DMS153 treated with DMSO at 0.1 percent for 48 hours (cell line): Measurements from ENCODE around the gene CPA5.
"Not testable (repeated sequence)": the region's sequence is repeated elsewhere in the genome, so short reads cannot be mapped to it uniquely, and the experiment has no call there.

Experiments
- DNase-seq: peaks from one replicate; lab custom pipeline; 2025; ENCODE audit not compliant: unreplicated experiment; lab: John Stamatoyannopoulos, UW

CPA5 gene

DNA sequence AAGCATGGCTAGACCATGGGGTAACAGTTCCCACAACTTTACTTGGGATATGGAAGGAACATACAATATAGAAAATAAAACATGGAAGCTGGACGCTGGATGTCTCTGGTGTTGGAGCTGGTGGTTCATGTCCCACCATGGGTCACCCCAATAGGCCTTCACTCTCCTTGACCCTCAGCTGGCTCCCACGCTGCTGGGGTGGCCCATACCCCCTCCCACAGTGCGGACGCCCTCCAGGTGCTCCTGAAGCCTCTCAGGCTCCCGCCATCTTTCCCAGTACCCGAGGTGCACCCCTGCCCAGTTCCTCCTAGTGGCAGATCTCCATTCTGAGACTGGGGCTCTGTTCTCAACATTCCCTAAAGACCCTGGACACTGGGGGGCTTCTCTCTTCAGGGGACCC, 29.9 kb downstream of the CPA5 start:
- no peak for DNase-seq

GRCh38 chr7:130376461-130376860, 31.8 kb downstream of the CPA5 start:
- DNase-seq, result not testable (repeated sequence)

GRCh38 chr7:130377178-130377577, 32.6 kb downstream of the CPA5 start:
- DNase-seq, result no peak

- no peak for DNase-seq
Measured at GRCh38 chr7:130379019-130379418, 34.4 kb downstream of the CPA5 start.

DNA sequence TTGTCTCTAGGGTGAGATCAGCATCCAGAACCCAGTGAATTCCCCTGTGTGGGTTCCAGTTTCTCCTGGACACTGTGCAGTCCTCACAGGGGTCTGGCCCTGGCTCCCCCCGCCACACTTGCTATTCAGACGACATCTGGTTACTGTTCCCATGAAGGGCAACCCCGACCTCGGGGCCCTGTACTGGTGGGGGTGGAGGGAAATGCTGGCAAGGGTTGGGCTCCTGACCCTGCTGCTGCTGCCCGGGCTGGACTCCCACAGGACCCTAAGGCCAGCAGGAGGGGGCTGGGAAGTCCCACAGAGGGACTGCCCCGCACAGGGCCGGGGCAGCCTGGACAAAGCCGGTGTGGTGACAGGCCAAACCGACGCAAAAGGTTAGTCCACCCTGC, 34.9 kb downstream of the CPA5 start:
- DNase-seq, result no peak

GRCh38 chr7:130379921-130380860, 35.6 kb downstream of the CPA5 start, which contains the start of gene CPA1:
Gene CPA1 (plus strand): TSS chr7:130380494. CDS start chr7:130380521, 27 bp downstream.
- no peak for DNase-seq

GRCh38 chr7:130380861-130381455, 36.3 kb downstream of the CPA5 start:
- no peak for DNase-seq

DNA sequence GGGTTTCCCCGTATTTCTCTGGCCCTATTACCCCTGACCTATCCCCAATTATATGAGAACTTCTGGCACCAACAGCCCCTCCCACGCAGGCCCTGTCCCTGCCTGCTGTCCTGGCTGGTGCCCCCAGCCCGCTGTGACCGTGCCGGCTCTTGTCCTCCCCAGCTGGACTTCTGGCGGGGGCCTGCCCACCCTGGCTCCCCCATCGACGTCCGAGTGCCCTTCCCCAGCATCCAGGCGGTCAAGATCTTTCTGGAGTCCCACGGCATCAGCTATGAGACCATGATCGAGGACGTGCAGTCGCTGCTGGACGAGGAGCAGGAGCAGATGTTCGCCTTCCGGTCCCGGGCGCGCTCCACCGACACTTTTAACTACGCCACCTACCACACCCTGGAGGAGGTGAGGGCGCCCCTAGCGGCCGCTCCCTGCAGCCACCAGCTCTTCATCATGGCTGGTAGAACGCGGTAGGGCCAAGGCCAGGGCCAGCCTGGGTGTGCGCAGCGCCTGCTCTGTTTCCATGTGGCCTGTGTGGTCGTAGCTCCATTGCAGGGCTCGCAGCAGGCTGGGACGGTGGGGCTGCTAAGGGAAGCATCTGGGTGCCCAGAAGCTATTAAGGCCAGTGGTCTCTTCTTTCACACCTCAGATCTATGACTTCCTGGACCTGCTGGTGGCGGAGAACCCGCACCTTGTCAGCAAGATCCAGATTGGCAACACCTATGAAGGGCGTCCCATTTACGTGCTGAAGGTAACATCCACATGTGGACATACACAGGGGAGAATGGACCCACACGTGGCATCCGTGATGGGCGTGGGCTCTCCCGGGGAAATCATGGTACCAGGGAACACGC, 37.1 kb downstream of the CPA5 start:
- no peak for DNase-seq

DNA sequence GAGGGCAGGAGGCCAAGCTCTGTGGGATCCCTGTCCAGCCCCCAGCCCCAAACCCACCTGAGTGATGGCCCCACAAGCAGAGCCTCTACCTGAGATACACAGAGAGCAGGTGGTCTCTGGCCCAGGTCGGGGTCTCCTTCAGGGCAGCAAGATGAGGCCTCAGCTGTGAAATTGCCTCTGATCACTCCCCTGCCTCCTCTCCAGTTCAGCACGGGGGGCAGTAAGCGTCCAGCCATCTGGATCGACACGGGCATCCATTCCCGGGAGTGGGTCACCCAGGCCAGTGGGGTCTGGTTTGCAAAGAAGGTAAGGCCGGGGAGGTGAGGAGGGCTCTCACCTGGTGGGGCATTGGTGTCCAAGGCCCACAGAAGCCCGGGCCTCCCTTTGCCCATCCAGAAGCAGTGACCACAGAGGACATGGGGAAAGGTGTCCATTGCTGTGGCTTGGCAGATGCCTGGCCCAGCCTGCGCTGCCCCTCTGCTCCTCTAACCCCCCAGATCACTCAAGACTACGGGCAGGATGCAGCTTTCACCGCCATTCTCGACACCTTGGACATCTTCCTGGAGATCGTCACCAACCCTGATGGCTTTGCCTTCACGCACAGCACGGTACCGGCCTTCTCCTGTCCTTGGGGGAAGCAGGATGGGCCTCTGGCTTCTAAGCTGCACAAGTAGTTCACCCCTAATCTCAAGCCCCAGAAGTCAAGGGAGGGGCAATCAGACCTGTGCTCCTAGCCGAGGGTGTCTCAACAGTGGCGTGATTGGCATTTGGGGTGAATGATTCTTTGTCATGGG, 38.8 kb downstream of the CPA5 start:
- DNase-seq, result no peak

DNA sequence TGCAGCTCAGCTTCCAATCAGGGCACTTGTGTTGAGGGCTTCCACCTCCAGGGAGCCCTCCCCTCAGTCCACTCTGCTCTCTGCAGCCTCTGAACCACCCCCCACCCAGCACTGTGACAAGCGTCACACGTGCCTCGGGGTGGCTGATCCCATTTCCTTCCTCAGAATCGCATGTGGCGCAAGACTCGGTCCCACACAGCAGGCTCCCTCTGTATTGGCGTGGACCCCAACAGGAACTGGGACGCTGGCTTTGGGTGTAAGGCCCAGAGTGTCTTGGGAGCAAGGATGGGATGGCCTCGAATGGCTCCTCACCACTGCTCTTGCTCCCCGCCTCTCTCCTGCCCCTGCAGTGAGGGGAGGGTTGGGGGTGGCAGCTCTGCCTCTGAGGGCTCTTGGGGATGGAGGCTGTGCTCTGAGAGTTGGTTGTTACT, 39.8 kb downstream of the CPA5 start:
- DNase-seq, result no peak

GRCh38 chr7:130384841-130385599, 40.4 kb downstream of the CPA5 start:
- no peak for DNase-seq

GRCh38 chr7:130385600-130386066, 41.0 kb downstream of the CPA5 start:
- DNase-seq, result no peak

DNA sequence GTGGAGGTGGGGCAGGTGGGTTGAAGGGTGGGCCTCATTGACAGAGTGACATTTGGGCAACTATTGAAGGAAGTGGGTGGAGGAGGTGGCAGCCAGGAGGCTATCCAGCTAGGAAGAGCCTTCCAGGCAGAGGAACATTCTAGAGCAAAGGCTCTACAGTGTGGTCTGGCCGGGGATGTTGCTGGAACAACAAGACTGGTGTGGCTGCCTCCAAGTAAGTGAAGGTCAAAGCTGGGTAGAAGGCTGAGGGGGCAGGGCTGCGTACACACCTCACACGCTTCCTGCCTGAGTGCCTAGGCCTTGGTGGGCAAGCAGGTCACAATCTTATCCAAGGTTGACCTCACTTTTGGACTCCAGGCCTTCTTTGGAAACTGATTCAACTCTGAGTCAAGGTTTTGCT, 42.3 kb downstream of the CPA5 start:
- no peak for DNase-seq

- no peak for DNase-seq
Measured at GRCh38 chr7:130387306-130387627, 42.7 kb downstream of the CPA5 start.

GRCh38 chr7:130387628-130388403, 43.2 kb downstream of the CPA5 start:
- no peak for DNase-seq

GRCh38 chr7:130388671-130389070, 44.1 kb downstream of the CPA5 start:
- DNase-seq, result no peak

DNA sequence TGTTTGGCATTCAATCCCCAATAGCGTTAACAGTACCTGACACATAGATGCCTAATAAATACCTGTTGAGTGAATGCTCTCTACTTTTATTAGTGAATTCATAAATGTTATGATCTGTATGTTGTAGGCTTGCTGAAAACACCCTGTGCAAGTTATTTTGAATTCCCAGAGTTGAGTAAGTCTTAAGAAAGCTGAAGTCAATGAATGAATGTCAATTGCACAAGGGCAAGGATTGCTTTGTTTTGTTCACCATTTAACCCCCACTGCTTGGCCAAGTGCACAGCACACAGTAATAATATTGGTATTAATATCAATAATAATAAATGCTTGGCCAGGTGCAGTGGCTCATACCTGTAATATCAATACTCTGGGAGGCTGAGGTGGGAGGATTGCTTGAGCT, 45.9 kb downstream of the CPA5 start:
- no peak for DNase-seq

- DNase-seq, result no peak
Measured at GRCh38 chr7:130393101-130393561, 48.5 kb downstream of the CPA5 start.

DNA sequence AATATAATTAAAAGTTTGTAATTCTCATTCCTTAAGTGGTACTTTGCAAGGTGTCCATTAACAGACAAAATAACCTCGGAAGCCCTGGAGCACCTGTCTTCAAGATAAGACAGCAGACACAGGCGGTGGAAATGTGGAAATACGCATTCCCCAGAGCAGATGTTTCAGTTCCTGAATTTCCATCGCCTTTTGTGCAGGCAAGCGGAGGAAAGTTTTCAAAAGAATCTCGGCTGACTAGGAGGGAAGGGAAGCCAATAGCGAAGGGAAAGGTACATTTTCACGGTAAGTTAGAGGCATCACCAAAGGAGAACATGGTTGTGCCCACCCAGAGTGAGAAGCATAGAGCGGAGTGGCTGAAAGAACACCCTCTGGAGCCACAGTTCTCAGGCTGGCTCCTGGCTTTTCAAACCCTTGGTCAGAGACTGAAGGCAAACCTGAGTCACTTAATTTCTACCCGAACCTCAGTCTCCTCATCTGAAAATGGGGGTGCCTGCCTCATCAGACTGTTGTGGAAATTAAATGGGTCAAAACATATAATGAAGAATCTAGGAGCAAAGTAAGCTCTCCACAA, 49.3 kb downstream of the CPA5 start:
- no peak for DNase-seq
